DOHH2 (cell line): ENCODE data around the gene SMC5.

Experiments
- H3F3A ChIP-seq: fragments of 200-600 bp; sonication (generic), shearing (Covaris generic); 2 replicates; pipeline ENCODE4 v1.6.0; 2016; ENCODE audit warnings: antibody characterized with exemption, mild to moderate bottlenecking; ENCODE audit not compliant: control insufficient read depth, insufficient read depth
- H3K27ac ChIP-seq: fragments of 200-600 bp; sonication (generic); 2 replicates; pipeline ENCODE4 v1.5.1; 2014; ENCODE audit warnings: low read depth, mild to moderate bottlenecking, low read length, moderate library complexity
- H3K27me3 ChIP-seq: fragments of 200-600 bp; sonication (generic); 2 replicates; pipeline ENCODE4 v1.6.1; 2014; ENCODE audit warnings: mild to moderate bottlenecking, low read length, mixed read lengths; ENCODE audit not compliant: control insufficient read depth
- H3K36me3 ChIP-seq: fragments of 200-600 bp; sonication (generic); 2 replicates; pipeline ENCODE4 v1.6.1; 2014; ENCODE audit warnings: mild to moderate bottlenecking, low read length, moderate library complexity, mixed read lengths; ENCODE audit not compliant: control insufficient read depth
- H3K4me1 ChIP-seq: fragments of 200-600 bp; sonication (generic); 2 replicates; pipeline ENCODE4 v1.6.1; 2014; ENCODE audit warnings: mild to moderate bottlenecking, low read length, mixed read lengths; ENCODE audit not compliant: control insufficient read depth
- H3K4me2 ChIP-seq: fragments of 200-600 bp; sonication (generic); 2 replicates; pipeline ENCODE4 v1.6.0; 2014; ENCODE audit warnings: mild to moderate bottlenecking, low read length, moderate library complexity
- H3K4me3 ChIP-seq: fragments of 200-600 bp; sonication (generic); 2 replicates; pipeline ENCODE4 v1.5.1; 2014; ENCODE audit warnings: mild to moderate bottlenecking, low read length, mixed read lengths
- H3K79me2 ChIP-seq: fragments of 200-600 bp; sonication (generic); 2 replicates; pipeline ENCODE4 v1.6.1; 2014; ENCODE audit warnings: mild to moderate bottlenecking, low read length, mixed read lengths; ENCODE audit not compliant: control insufficient read depth
- H3K9me2 ChIP-seq: fragments of 200-600 bp; sonication (generic); replicated peaks from 2 replicates; pipeline ENCODE4 v1.6.1; 2014; ENCODE audit warnings: mild to moderate bottlenecking, low read length, mixed read lengths; ENCODE audit not compliant: control insufficient read depth
- H3K9me3 ChIP-seq: fragments of 200-600 bp; sonication (generic); 2 replicates; pipeline ENCODE4 v1.6.1; 2014; ENCODE audit warnings: antibody characterized with exemption, low read length, mixed read lengths; ENCODE audit not compliant: control insufficient read depth, insufficient read depth
- H4K20me1 ChIP-seq: fragments of 200-600 bp; sonication (generic); 2 replicates; pipeline ENCODE4 v1.6.0; 2014; ENCODE audit warnings: low read depth, mild to moderate bottlenecking, antibody characterized with exemption, low read length, moderate library complexity; ENCODE audit not compliant: control insufficient read depth, insufficient read depth
- CTCF ChIP-seq: fragments of 200-600 bp; sonication (generic); IDR thresholded peaks from one replicate; pipeline ENCODE4 v1.5.1; 2014; ENCODE audit warnings: antibody characterized with exemption, mild to moderate bottlenecking, low read depth, low read length; ENCODE audit not compliant: poor library complexity, severe bottlenecking
- EZH2phosphoT487 ChIP-seq: fragments of 200-600 bp; sonication (generic); IDR thresholded peaks from 2 replicates; pipeline ENCODE4 v1.6.1; 2017; ENCODE audit warnings: borderline replicate concordance, mild to moderate bottlenecking, antibody characterized with exemption, low read length, moderate library complexity, mixed read lengths

Gene SMC5

GRCh38 chr9:70262366-70262765 is 3.6 kb downstream of the SMC5 start:
- peaks cover 80% of the 10 kb centered on the region for H3K36me3 ChIP-seq
- H4K20me1 ChIP-seq, result peaks cover 20% of the 10 kb centered on the region
- H3K27me3 ChIP-seq, result no peaks in the 10 kb centered on the region
- H3K27ac ChIP-seq, result no peak overlapping the region
- no peak for TF ChIP-seq EZH2phosphoT487
- TF ChIP-seq CTCF, result no peak
- peaks cover 46% of the 10 kb centered on the region for H3K4me1 ChIP-seq
- H3K79me2 ChIP-seq, result peaks cover 91% of the 10 kb centered on the region
- 0 out of 2 replicates have a peak overlapping the region, but pooled peaks have one; percentile 90 for H3K4me3 ChIP-seq
- H3K9me3 ChIP-seq, result no peaks in the 10 kb centered on the region
- H3K4me2 ChIP-seq, result peak overlapping the region; percentile 92; the same call in 1 of the 2 replicates
- H3K9me2 ChIP-seq, result no peaks in the 10 kb centered on the region
- H3F3A ChIP-seq, result no peaks in the 10 kb centered on the region

GRCh38 chr9:70262948-70263347 is 4.2 kb downstream of the SMC5 start:
- no peaks in the 10 kb centered on the region for H3K9me2 ChIP-seq
- TF ChIP-seq EZH2phosphoT487 (no peak), CTCF (no peak)
- no peaks in the 10 kb centered on the region for H3K9me3 ChIP-seq
- peak overlapping the region; percentile 92; the same call in 1 of the 2 replicates for H3K4me2 ChIP-seq
- H3F3A ChIP-seq, result no peaks in the 10 kb centered on the region
- H3K27ac ChIP-seq, result no peak overlapping the region
- H3K36me3 ChIP-seq, result peaks cover 85% of the 10 kb centered on the region
- H4K20me1 ChIP-seq, result peaks cover 20% of the 10 kb centered on the region
- peaks cover 40% of the 10 kb centered on the region for H3K4me1 ChIP-seq
- no peak overlapping the region for H3K4me3 ChIP-seq
- H3K27me3 ChIP-seq, result no peaks in the 10 kb centered on the region
- peaks cover 94% of the 10 kb centered on the region for H3K79me2 ChIP-seq

- peaks cover 35% of the 10 kb centered on the region for H3K4me1 ChIP-seq
- H3K27ac ChIP-seq, result no peak overlapping the region
- peaks cover 20% of the 10 kb centered on the region for H4K20me1 ChIP-seq
- no peaks in the 10 kb centered on the region for H3K9me3 ChIP-seq
- H3F3A ChIP-seq, result no peaks in the 10 kb centered on the region
- no peaks in the 10 kb centered on the region for H3K9me2 ChIP-seq
- H3K4me3 ChIP-seq, result no peak overlapping the region
- no peaks in the 10 kb centered on the region for H3K27me3 ChIP-seq
- peaks cover 90% of the 10 kb centered on the region for H3K79me2 ChIP-seq
- H3K4me2 ChIP-seq, result no peak overlapping the region
- no peak for TF ChIP-seq EZH2phosphoT487
- TF ChIP-seq CTCF, result no peak
- H3K36me3 ChIP-seq, result peaks cover 89% of the 10 kb centered on the region
Observed at GRCh38 chr9:70263421-70263820, 4.6 kb downstream of the SMC5 start.
